ENCODE results near the gene IGF2R.

The IGF2R gene

DNA sequence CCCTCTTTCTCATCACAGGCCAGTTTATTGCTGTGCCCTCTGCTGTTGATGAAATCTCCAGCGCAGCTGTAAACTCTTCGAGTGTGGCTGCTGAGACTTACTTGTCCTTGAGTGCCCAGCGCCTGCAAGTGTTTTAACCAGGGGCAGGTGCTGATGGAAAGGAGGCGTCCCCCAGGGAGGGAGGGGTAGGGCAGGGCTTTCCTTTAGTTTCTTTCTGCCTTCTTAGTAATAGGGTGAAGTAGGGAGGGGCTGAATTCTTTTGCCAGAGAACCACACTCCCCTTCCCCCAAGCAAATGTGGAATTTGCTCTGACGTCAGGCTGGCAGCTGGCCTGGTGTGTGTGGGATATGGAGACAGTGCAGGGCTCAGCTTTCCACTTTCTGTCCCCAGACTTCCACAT lies 61.2 kb downstream of the IGF2R start:
- DNase-seq: peak; percentile 87

DNA sequence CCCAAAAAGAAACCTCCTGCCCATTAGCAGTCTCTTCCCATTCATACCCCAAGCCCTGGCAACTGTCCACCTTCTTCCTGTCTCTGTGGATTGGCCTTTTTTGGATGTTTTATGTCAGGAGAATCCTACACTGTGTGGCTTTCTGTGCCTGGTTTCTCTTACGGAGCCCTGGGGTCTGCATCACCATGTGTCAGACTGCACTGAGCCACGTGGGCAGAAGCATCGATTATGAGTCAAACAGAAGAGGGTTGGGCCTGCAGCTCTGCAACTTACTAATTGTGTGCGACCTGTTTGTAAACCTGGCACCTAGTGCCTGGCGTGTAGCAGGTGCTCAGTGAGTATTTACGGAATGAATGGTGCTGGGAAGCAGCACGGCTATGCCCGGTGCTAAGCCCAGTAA lies 62.6 kb downstream of the IGF2R start:
- DNase-seq: no peak

DNA sequence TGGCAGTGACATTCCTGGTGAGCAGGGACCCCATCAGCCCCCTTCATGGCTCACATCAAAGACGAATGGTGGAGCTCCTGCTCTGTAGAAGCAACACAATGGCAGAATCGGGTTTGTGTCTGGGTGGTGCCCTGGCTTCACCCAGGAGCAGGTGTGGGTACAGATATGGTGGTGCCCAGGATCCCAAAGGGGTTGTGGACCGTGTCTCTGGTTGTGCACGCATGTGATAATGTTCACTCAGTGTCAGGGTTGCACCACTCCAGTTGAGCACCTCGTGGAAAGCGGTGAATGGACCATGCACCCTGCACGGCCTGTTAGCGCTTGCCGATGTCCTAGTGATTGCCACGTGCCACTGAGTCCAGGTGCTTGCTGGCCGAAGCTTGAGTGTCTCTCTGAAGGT lies 63.0 kb downstream of the IGF2R start:
- no peak for DNase-seq

DNA sequence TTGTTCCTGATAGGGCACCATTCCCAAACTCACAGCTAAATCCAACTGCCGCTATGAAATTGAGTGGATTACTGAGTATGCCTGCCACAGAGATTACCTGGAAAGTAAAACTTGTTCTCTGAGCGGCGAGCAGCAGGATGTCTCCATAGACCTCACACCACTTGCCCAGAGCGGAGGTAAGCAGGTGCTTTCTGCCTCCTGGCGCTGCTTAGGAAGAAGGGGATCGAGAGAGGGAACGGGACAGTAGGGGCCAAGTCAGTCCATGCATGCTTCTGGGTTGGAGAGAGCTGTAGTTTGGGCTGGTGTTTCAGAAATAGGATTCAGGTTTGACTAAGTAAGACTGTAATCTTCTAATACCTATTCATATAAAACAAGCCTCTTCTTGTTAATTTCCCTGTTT lies 63.7 kb downstream of the IGF2R start:
- no peak for DNase-seq

DNA sequence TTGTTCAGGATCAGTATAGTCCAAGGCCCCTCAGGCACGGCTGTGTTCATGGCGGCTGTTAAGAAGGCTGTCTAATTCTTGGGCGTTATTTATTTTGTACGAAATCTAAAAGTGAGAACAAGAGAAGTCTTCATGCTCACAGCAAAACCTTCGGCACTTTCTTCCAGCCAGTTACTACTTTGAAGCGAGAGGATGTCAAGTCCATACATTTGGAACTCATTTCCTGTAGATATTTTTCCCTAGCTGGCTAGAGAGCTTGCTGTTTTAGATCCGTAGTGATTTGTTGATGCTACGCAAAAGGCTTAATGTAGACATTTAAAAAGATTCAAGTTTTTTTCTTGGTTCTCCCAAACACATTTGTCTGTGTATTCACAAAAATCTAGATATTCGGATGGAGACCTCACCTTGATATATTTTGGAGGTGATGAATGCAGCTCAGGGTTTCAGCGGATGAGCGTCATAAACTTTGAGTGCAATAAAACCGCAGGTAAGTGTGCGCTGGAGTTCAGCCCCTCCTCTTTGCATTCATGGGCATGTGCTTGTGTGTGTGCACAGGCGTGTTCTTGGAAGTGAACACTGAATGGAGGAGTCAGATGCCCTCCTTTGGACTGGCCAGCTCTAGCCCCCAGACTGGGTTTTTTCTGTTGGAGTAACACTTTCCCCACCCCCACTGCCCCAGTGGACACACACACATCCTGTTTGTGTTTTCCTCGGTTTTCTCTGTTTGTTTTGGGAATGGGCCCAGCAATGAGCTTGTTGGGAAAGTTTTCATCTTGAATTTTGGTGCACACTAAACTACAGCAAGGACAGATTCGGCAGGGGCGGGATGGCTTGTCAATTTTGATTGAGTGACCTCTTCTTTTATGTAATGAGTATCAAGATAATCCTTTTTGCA lies 65.4 kb downstream of the IGF2R start:
- no peak for DNase-seq

DNA sequence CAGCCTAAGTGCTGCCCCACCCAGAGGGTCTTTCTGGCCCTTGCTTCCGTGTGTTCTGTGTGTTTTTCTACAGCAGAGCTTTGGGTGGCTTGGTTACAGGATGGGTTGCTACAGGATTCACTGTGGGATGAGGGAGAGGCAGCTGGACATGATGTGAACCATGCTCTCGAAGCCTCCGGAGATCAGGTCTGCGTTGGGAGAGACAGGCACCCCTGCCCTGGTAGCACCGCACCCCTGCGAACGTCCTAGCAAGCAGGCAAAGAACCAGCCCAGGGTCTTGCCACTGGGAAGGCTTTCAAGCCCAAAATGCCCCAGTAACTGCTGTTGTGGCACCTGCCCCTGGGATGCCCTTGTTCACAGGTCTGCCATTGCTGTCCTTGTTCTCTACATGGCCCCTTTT lies 66.4 kb downstream of the IGF2R start:
- no peak for DNase-seq

DNA sequence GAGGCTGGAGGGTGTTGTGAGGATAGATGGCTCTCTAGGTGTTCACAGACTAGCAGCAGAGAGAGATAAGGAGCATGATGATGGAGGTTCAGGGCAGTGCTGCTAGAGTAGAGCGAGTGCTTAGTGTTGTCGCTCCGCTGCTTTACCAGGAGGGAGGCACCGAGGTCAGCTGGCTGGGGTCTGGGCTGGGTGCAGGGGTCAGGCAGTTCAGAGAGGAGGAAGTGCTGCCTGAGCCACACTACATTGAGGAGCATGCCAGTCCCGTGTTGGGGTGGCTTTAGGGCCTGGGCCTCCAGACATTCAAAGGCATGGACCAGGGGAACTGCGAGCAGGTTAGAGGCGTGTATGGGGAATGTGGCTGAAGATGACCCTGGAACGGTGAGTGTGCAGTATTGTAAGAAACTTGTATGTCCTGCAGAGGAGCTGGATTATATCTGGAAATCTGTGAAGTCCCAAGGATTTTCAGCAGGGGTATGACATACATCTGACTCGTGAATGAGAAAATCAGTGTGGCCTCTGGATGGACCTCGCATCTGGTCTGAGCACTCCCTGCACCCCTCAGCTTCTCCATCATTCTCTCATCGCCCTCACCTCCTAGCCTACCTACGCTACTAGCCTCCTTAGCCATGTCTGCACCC lies 66.9 kb downstream of the IGF2R start:
- DNase-seq: no peak

DNA sequence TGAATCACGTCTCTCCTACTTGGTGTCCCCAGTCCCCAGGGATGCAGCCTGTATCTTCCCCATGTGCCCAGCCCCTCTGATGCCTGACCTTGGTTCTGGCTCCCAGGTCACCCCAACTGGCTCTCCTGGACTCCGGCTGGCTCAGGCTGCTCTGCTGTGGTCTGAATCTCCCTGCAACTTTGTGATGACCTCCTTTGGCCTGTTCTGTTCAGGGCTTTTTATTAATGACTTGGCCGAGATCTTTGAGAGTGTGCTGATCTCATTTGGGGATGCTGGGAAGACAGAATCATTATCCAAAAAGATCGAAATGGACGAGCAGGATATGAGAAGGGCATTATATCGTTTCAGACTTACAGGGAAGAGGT lies 67.4 kb downstream of the IGF2R start:
- no peak for DNase-seq

DNA sequence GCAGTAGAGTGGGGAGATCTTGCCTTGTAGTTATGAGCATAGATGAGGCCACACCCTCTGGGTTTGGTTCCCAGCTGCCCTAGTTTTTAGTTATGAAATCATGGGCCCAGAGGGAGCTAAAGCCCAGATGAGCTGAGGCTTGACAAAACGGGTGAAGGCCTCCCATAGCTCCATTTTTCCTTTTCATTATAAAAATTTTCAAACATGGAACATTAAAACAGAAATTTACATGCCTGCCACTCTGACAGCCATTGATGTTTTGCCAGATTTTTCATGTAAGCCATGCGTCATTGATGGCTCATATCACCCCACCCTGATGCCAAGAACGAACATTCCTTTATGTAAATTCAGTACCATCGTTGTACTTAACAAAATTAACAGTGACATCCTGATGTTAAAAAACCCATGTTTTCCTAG lies 67.9 kb downstream of the IGF2R start:
- no peak for DNase-seq

DNA sequence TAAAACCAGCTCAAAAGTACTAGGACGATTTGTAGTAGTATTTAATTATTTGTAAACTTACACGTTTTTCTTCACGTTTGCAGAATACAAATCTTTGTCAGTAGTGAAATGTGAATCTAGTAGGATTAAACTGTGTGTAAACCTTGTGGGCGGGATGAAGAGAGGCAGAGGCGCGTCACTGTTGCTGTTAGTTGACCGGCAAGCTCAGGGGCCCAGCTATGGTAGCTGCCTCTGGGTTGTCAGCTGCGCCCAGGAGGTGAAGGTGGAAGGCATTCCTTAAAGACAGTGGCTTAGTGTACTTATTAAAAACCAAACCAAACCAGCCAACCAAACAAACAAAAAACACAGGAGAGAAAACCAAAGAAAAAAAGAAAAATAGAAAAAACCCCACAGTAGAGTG lies 69.6 kb downstream of the IGF2R start:
- DNase-seq: no peak

DNA sequence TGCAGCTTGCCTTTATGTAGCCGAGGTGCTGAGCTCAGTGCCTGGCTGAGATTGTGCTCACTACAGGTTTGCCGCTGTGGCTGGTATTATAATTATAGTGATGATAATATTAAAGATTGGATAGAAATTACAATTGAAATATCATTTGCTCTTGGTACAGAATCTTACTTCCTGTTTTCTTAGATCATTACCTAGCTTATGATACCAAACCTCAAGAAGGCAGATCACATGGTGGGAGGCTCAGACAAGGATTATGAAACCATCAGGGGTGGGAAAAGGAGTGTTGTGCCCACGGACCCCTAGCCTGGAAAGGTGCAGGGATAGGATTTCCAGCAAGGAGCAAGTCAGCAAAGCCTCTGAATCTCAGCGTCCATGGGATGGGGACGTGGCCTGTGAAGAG lies 70.6 kb downstream of the IGF2R start:
- no peak for DNase-seq

DNA sequence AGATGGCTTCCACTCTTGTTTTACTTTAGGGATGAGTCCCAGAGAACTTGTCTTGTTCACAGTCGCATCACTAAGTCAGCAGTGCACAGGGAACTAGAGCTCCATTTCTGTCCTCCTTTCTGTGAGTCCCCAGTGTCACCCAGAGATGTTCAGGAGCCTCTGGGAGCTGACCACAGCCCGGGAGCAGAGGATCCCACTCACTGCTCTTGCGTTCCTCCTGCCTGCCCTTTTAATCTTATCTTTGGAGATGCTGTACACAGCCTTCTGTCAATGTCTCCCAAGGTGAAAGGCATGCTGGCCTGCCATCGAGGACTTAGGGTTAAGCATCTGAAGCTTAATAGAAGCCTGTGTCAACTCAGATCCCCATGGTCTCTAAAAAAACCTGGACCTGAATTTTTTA lies 71.2 kb downstream of the IGF2R start:
- DNase-seq: no peak

DNA sequence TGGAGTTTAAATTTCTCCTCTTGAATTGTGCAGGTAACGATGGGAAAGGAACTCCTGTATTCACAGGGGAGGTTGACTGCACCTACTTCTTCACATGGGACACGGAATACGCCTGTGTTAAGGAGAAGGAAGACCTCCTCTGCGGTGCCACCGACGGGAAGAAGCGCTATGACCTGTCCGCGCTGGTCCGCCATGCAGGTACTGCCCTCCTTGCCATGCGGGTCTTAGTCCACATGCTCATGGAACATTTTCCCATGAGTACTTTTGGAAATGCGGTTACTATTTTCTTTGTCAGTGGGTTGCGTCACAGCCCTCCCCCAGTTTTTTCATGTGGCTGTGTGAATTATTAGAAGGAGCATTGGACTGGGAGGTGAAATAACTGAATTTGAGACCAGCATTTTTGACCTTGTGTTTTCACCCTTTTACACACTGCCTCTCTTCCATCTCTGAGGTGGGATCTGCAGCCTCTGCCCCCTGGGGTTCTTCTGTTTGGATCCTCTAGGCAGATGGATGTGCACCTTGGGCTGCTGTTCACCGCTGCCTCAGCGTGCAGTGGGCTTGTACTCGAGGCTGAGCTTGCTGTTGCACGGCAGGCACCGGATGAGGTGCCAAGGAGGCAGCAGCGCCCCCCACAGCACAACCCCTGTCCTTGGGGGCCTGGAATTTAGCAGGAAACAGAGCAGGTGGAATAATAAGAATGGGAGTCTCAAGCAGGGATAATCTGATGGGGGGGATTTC lies 71.8 kb downstream of the IGF2R start:
- no peak for DNase-seq

DNA sequence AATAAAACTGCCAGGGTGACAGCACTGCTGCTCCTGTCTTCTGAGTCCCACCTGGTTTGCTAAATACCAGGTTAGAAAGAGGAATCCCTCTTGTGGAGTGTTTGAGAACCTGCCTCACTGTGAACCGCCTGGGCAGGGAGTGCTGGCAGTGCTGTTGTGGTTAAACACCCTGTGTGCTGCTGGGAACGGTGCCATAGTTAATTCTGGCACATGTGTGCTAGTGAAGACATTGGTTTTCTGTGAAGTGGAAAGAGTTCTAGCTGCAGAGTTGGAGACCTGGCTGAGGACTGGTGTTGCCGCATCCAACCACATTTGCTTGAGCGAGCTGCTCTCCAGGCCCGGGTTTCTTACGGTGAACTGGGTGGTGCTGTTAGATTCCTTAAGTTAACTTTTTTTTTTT lies 72.7 kb downstream of the IGF2R start:
- DNase-seq: peak; percentile 82

DNA sequence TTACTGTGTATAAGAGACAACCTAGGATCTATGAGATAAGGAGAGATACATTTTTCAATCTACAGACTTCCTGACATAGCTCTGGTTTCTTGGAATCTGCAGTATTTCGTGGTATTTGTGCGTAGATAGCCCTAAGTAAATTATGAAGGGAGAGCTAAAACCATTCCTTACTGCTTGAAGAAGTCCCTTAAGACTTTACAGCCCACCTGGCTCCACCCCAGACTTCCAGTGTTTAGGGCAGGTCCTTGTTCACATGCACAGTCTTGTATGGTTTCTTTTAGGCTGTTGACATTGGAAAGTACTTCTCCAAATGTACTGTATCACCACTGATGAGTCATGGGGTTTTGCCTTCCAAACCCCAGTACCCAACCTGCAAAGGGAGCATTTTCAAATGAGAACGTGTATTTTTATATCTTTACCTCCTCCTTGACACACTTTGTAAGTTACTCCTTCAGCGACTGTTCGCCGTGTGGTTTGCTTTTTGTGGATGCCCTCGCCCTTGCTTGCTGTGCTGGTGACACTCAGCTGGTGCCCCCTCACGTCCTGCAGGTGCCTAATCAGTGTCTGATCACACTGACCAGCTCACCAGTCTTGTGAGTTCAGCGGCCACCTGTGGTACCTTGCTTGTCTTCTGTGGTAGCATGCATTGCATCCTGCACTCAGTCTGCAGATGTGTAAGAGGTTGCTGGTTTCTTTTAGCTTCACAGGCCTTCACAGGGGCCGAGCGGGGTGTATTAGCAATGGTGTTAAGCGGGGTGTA lies 73.3 kb downstream of the IGF2R start:
- no peak for DNase-seq

DNA sequence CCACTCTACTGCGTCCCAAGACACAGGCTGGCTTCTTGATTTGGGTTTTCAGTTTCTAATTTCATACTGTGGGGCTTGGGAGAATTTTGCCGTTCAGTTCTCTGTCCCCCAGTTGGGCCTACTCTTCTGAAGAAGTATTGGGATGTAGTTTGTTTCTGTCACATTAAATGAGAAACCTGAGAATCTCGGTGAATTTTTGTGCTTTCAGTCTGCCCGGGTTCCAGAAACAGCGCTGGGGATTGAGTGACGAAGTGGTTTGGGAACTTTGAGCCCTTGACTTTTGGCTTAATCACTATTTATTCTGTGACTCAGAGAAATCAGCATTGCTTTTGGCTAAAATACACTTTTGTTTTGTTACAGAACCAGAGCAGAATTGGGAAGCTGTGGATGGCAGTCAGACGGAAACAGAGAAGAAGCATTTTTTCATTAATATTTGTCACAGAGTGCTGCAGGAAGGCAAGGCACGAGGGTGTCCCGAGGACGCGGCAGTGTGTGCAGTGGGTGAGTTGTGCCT lies 74.0 kb downstream of the IGF2R start:
- DNase-seq: no peak

DNA sequence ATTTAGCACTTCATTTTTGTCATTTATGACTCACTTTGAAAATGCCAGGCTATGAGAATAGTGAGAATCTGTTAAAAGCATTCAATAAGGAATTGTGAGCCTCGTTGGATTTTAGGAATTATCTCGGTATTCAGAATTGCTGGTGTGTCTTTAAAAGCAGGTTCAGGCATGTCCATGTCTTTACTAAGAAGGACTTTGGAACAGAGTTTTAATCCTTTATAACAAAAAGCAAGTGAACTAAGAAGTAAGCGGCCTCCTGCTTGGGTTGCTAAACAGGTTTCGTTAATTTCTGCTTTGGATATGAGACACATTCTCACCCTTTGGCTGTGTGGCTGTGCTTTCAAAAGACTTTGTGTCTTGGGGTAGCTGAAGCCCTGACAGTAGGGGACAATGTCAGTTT lies 74.9 kb downstream of the IGF2R start:
- DNase-seq: no peak

DNA sequence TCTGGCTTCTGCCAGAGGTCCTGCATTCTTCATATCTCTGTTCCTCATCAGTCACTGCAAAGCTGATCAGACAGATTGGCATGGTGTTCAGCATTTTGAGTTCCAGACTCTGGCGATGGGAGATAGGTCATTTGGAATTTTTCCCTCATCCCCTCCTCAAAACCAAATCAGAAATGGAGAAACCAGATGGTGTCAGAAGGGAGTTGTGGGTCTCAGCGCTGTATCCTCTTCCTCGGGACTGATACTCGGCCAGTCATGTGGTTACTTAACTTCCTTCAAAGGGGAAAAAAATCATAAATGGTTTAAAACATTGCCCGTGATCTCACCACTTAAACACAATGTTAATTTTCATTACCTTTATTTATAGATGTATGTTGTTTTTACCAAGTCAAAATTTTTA lies 75.8 kb downstream of the IGF2R start:
- no peak for DNase-seq

DNA sequence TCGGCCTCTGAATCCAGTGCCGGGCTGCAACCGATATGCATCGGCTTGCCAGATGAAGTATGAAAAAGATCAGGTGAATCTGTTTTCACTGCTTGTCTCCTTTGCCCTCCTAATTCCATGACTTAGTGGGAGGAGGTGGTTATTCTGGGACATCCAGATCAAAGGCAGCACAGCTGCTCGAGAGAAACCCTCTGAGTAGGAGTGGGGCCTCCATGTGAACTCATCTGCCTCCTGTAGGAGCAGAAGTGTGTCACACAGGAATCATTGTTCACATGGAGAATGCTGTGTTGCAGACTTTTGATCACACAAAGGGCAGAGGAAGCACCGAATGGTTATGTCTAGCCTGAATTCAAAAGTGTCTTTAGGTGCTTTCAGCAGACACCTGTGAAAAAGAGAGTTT lies 79.6 kb downstream of the IGF2R start:
- DNase-seq: no peak

DNA sequence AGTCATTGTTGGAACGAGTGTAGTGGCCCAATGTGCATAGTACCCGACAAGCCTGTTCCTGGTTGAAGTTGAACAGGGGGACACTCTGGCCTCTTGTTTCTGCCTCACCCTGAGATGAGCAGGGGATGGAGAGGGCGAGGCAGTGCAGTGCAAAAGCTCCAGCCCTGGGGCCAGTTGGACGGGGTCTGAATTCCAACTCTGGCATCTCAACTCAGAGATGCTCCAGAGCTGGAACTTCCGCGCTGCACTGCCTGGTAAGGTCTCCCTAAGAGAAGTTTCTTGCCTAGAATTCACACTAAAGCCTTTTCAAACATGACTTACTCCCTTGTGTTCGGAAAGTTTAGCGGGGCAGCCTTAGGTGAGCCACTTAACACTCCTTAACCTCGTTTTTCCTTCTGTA lies 80.5 kb downstream of the IGF2R start:
- no peak for DNase-seq

DNA sequence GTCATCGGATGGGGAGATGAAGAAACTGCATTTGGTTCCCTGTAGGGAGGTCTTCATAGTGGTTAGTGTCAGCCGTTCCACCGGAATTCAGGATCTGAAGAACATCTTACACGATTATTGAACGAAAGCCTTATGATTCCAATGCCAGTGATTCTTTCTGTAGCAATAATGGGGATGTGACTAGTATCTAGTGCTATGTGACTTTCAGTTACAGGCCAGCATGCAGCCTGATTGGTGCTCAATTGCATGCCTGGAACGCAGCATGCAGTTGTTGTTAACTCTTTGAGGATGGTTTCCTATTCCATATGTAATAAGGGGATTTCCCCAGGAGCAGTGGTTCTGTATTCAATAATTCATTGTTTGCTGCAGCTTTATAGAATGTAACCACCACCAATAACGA lies 81.1 kb downstream of the IGF2R start:
- no peak for DNase-seq

DNA sequence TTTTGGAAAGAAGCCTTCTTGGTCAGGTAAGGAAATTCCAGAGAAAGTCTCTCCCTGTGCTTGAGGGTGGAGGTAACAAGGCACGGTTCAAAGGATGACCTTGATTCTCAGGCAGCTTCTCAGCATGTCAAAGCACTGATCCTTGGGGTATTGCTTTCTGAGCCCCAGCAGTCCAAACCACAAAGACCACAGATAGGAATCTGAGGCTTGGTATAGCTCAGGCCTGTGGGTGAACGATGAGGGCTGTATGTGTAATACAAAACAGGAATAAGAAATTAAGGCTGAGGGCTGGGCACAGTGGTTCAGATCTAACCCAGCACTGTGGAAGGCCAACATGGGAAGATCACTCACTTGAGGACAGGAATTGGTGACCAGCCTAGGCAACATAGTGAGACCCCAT lies 82.5 kb downstream of the IGF2R start:
- no peak for DNase-seq

DNA sequence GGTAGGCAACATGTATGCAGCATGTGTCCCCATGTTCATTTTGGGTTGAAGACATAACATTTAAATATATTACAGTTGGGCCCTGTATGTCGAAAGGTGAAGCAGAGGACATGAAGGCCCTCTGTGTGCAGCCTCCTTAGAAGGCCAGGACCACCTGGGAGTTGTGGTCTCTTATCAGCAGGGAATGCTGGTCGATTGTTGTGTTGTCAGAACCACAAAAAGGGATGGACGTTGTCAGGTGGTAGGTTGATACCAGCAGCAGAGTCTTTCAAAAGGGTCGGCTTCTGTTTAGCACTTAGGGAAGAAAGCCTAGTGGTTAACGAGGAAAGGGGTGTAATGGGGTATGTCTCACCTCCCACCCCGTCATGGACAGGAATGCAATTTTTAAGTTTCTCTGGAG lies 85.4 kb downstream of the IGF2R start:
- no peak for DNase-seq

Measured in NCI-H2029 treated with DMSO at 0.1 percent for 48 hours (cell line).